HG03103 (cell line): ENCODE results near the gene SOBP.

Experiments used
- ATAC-seq: cut with Tn5 transposase; IDR thresholded peaks from one replicate; pipeline ENCODE4 v1.9.1; 2021; ENCODE audit warnings: low read depth; ENCODE audit not compliant: unreplicated experiment

The SOBP gene

DNA sequence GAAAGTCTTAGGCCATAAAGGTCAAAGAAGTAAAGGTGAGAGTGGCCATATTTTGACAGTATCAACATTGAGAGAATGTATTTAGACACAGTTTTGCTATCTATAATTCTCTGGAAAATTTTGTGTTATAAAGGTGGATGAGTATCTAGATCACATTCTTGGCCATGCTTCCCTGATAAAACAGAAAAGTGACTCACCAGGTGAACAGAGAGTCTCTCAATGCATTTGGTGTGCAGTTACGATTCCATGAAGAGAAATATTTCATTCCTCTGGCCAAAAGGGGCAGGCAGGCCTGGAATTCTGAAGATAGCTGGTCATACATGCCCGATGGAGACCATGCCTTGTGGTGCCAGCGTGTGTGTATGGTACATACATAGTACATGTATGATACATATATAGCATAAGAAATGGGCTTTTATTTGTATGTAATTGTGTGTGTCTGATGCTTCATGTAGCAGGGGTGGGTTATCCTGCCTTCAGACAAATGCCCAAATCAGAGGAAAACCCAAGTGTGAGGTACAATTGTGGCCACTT is 164.0 kb downstream of the SOBP start:
- ATAC-seq: no peak

DNA sequence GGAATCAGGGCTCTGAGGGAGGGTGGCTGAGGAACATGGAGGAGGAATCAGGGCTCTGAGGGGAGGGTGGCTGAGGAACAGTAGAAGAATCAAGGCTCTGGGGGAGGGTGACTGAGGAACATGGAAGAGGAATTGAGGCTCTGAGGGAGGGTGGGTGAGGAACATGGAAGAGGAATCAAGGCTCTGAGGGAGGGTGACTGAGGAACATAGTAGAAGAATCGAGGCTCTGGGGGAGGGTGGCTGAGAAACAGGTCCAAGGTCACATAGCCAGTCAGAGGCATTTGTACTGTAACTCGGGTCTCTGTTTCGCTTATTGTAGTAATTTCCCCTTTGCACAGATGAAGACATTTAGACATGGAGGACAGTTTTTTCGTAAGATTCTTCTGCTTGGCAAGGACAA is 164.8 kb downstream of the SOBP start:
- no peak for ATAC-seq

DNA sequence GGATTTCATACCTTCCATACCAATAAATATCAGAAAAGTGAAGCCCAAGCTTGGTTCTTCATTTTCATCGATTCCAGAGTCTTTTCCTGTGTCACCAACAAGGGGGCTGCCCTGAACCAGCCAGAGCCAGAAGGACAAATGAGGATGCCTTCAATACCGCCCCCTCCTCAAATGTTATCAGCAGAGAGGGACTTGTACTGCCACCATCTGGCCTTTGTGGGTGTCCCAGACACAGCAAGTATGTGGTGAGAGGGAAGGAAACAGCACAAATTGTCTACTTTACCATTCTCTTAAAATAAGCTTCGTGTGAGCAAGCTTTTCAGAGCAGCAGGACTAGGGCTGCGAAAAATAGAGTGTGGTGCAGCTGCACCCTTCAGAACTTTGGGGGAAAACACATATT is 165.3 kb downstream of the SOBP start:
- no peak for ATAC-seq

DNA sequence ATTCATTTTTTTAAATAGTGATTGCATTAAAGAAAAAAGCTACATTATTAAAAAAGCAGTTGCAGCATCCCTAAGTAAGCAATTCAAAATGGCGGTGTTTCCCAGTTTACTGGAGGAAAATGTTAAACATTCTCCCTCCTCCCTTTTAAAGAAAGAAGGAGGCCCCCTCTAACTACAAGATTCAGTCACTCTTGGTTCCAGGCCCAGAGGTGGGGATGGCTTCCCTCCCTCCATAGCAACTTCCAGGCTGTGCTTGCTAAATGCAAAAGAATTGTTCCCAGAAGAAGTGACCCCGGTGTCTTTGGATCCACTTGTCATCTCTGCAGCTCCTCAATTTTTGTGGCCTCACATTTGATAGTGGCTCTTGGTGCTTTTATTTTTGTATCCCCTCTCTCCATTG is 165.9 kb downstream of the SOBP start:
- no peak for ATAC-seq

DNA sequence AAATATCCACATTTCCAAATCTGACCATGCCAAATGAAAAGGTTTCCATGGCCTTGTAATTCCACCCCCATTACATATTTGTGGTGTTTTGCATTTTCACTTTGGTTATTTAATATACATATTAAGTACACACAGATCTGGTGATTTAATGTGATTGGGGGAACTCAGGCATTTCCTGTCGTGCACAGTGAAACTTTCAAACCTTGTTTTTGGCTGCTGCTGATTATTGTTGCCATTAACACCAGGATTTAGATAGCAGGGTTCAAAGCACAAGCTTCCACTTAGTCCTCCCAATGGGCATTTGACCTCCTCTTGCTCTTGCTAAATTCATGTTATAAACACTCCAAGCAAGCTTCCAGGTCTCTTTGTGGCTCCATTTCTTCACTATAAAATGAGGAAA is 166.5 kb downstream of the SOBP start:
- no peak for ATAC-seq

DNA sequence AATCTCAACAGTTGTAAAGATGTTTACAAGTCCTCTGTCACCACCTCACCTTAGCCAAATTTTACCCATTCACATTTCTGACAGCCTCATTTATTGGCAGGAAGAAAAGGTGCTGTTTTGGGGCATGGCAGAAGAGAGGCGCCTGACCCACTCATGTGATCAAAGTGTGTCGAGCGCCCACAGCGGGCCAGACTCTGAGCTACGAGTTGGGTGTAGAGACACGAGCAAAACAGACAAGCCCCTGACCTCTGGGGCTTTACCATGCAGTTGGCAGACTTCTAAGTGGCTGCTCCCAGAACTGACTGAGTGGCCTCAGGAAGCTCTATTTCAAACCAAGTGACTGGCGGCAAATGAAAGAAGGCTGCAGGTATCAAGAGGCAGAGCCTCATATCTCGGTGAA is 167.0 kb downstream of the SOBP start:
- no peak for ATAC-seq

DNA sequence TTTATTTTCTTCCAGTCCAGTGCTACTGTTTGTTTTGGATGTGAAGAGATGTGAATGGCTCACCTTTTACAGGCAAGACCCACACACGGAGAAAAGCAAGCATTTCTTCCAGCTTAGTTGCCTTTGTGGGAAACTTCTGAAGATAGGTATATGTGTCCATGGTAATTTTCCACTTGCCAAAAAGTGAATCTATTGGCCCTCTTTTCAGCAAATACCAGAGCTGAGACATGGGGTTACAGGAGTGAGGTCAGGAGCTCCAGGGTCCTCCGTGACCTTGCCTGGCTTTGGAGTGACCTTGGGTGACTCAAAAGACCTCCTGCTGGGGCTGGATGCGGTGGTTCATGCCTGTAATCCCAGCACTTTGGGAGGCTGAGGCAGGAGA is 167.4 kb downstream of the SOBP start:
- no peak for ATAC-seq

DNA sequence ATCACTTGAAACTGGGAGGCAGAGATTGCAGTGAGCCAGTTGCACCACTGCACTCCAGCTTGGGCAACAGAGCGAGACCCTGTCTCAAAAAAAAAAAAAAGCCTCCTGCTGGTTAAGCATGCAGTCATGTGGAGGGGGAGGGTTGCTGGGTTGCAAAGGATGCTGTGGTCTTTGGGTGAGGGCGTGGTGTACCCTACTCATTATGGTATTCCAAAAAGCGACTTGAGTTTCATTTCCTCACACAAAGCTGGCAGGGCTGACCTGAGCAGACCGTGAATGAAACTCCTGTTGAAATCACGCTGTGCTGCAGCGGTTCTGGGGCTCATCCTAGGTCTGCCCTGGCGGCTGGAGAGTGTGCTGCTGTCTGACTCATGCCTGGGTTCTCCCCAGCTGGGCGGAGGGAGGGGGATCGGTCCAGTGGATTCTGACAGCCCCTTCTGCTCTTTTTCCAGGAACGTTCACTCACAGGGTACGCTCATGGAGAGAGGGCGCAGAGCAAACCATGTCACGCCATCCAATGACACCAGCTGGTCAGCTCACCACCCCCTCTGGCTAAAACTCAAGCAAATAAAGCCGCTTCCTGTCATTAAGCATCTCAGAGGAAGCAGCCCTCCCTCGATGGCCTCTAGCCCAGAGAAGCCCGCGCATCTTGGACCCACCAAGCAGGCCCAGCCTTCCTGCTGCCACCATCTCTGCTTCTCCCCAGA is 168.0 kb downstream of the SOBP start:
- ATAC-seq: peak; percentile 87

DNA sequence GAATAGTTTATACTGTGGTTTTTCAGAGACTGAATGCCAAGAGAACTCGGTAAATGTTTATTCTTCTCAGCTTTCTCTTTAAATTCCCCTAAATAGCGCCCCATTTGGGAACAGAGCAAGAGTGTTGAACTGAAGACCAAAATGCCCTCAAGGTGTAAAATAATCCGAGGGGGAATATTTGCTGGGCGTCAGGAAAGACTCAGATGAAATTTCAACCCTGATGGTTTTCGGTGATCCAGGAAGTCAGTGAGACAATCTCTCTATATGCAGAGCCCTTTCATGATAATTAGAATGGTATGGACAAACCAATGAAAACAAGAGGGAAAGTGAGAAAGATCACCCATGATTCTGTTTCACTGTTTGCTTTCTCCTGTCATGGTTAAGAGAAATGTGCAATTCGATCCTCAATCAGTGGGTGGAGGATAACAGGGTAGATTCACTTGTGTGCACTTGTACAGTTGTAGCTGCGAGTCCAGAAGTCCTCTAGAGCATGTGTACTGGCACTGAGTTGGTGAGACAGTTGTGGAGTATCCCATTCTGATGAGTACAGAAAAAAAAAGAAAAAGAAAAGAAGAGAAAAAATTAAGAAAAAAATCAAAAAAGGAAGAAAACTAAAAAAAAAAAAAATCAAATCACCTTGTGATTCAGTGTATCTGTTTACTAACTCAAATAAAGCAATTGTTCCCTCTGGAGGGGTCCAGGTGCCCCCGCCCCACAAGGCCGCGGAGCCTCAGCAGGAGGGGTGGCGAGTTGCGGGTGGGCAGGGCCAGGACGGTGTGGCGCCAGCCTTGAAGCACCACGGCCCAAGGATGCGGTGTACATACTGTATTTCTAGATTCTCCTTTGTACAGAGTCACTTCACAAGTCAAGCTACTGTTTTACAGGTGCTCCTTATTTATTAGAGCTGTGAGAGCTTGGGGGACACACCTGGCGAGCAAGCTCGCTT is 169.3 kb downstream of the SOBP start:
- no peak for ATAC-seq

DNA sequence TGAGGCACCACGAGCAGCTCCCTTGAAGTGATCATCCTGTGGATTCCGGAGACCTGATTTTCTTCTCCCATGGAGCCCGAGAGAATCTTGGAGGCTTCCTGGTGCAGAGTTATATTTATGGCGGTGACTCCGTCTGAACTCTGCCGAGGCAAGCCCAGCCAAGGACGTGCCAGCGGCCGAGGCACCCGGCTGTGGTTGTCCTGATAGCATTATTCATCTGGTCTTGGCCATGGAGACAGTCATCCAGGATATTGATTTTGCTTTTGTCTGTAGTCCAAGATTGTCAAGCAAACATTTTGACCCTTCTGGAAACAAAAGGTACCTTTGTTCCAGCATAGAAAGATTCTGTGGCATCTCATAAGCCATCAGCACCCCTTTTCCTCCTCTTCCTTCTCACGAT is 170.9 kb downstream of the SOBP start:
- no peak for ATAC-seq

DNA sequence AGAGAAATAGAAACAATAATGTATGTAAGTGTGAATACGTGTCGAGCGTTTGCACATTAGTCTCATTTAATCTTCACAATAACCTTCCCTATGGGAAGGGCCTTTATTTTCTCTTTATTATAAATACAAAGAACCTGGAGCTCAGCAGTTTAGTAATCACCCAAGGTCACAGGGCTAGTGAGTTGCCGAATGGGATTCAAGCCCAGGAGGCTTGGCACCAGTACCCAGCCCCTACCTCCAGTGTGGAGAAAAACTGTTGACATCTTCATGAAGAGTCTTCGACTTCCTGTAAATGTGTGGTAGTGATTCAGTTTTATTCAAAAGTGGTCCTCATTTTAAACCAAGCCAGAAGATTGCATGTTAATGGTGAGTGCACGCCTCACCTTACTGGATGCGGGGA is 171.4 kb downstream of the SOBP start:
- no peak for ATAC-seq

DNA sequence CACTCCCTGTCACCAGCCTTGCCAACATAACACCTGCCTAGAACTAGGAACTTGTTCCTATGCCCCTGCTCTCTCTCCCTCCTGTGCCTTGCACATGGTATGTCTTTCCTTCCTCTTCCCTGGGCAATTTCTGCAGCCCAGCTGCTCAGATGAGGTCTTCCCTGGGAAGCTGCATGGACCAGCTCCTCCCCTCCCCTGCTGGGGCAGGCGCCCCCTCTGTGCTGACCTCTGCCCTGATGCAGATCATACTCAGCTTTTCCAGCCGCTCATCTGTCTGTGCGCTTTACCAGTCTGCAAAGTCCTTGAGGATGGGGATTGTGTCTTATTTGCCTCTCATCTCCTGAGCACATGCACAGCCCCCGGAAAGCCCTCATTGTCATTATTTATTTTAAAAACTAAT is 172.4 kb downstream of the SOBP start:
- no peak for ATAC-seq

DNA sequence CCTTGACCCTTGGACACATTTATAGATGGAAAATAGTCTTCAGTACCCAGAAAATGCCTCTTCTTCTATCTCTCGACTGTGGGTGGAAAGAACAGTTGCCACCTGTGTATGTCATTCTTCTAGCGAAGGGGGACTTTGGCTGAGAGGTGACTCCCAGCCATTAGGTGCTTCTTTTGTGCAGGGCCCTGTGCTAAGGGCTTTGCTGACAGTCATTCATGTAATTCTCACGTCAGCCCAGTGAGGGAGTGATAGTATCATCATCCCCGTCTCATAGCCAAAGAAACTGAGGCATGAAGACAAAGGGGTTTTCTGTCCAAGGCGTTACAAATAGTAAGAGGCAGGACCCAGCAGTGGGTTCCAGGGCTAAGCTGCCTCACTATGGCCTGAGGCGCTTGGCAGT is 173.4 kb downstream of the SOBP start:
- no peak for ATAC-seq

DNA sequence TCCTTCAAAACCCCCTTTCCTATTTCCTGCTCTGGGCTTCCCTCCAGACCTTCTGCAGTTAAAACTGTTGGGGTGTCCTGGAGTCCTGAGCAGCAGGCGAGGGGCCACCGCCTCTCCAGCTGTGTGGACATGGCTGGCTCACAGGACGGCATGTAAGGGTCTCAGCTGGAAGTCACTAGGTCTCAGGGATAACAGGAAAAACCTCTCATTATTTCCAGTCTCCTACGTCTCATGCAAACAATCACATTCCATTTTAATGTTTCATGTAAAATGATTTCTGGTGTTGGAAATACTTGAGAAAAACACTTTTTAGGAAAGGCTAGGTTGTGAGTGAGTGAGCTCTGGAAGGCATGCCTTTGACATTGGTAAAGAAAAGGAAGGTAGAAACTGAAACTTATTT is 175.5 kb downstream of the SOBP start:
- ATAC-seq: no peak

DNA sequence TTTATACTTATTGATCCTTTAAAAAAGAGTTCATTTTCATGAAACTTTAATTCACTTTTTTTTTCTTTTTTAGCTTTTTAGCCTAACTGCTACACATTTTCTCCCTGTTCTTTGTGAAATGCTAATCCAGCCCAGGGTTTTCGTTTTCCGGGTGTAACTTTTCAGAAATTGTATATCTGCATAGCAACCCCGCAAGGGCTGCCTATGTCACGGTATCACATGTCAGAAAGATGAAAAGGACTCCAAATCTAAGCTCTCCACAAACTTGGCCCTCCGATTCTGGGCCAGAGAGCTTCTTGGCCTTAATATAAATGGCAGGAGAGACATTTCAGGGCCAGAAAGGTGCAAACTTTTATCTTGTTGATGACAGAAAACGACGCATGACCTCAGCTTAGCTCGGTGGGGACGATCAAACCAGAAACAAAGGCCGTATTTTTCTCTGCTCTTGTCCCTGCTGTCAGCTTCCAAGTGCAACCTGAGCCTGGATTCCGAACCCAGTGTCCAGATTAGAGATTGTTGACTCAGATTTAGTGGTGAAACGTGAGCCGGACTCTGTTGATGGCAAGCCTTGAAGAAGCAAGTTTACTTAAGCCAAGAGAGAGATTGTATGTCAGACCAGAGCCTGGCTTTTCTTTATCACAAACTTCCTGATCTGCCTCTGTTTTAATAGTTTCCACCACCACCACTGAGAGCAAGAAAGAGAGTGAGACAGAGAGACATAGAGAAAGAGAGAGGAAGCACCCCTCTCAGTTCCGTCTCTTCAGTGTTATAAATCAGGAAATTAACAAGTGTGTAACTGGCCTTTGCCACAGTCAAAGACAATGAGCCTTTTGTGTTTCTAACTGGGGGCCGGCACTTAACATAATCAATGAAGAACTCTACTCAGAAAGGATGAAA is 176.4 kb downstream of the SOBP start:
- no peak for ATAC-seq

DNA sequence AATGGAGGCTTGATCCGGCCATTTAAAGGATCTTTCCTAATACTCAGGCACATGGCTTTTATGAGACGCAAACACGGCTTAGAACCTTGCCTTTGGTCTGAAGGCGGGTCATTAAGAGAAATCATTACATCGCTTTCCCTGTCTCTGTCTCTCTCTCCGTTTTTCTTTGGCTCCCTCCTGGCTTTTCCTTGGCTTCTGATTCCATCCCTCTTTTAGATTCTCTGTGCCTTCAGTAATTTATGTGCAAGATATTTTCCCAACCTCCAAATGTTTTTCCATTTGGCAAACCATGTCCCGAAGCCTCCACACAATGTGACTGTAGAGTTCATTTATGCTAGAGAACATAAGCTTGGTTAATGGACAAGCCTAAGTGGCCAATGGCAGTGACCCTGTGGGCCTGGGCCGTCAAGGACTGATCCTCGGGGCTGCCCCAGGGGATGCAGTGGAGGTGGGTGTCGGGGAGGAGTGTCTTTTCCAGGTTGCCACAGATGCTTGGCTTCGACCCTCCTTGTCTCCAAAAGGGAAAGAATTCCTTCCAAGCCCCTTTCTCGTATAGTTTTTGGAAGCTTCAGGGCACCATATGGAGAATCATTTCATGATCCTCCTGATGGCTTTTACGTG is 177.2 kb downstream of the SOBP start:
- no peak for ATAC-seq

DNA sequence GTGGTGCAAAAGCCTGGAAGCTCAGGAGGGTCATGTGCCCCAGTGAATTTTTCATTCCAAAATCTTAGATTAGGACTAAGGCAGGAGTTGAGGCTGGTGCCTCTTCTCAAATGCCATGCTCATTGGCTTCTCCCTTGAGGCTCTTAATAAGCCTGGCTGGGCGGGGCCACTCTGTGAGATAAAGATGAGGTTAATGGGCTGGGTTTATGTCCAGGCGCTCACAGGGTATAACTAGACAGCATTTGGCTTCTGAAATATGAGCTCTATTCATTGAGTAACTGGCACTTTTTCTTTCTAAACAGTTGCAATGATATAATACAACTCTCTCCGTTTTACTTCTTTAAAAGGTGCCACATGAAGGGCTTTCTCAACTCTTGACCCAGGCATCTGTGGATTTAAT is 177.9 kb downstream of the SOBP start:
- no peak for ATAC-seq

DNA sequence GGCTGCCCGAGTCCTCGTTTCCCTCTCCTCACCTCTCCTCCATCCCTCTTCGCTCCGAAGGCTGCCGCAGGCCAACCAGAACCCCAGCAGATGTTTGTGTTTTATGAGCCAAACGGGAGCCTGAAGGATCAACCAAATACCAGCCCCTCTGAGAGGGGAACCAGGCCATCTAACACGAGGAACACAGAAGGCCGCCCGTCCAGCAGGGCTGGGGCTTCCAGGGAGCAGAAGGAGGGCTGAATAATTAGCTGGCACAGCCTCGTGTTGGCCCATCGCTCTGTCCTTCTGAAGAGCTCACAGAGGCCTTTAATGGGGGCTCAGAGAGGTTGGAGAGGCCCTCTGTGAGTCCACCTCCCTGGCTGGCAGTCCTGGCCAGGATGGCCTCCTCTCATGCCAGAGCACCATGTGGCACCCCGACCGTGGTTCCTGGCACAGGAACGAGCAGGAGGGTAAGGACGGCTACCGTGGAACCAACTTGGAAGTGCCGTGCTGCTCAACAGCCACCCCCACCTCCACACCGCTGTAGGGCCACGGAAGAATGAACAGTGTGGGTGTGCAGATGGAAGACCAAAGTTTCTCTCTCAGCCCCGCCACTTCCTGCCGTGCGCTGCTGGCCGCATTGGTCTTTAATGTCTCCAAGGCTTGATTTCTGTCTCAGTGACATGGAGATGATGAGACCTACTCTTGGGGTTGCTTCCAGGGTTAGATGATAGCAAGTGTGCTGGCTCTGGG is 179.0 kb downstream of the SOBP start:
- ATAC-seq: peak; percentile 79

DNA sequence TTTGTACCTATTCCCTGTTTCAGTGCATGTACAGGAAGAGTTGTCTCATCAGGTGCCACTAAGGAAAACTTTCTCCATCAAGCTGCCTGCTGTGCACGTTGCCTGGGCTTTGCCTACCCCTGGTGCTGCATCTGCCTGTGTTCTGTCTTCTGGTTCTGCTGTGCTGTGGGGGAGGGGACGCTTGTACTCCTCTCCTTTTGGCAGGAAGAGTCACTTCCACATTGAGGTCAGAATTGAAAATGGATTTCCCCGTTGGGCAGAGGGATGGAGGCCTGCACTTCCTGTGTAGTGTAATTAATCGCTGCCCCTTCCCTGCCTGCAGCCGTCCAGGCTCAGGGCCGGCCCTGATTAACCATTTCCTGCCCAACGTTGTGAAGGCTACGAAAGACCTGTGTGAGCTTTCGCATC is 180.9 kb downstream of the SOBP start:
- ATAC-seq: no peak

DNA sequence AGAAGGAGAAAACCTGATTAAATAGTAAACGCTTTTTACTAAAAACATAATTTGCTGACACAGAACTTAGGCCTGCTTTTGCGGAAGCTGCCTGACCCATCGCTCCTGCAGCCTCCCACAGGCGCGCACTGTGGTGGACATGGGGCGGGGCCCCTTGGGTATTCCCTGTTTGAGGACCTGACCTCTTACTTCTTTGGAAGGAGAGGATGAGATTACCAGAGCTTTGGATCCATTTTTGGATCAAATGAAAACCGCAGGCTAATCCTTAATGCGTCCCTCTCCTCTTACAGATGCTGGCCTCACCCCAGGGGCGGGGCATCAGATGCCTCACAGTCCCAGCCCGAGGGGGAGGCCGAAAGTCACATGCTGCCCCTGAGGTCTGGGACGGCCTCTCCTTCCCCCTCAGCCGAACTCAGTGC is 183.2 kb downstream of the SOBP start:
- ATAC-seq: no peak
